ENCODE data around the gene ANKDD1A. TPM values are rescaled to one million over a fixed set of nuclear protein-coding genes. Genes with fewer than 3 reads are reported as not detected.

ANKDD1A gene
- polyA plus RNA-seq, 1 donor, result 6.1 TPM

GRCh38 chr15:64970698-64971097 is 59.0 kb downstream of the ANKDD1A start:
- DNase-seq, result no peak

- no peak for DNase-seq
These were observed 63.7 kb downstream of the ANKDD1A start for GRCh38 chr15:64975390-64975789.

DNA sequence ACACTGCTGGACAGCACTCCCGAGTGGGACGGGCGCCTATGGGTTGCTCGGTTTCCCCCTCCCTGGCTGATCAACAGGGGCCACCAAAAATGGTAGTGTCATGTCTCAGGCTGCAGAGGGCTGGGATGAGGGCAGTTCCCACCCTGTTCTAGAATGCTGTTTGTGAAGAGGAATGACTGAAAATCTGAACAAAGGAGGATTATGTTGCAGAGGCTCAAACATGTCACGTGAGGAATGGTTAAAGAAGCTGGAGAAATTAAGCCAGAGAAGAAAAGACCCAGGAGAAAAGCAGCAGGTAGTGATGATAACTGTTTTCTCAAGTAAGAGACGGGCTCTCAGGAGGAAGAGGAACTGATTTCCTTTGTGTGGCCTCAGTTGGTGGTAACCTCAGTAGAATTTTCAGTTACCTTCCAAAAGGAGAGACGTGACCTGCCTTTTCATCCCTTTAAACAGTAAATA is 67.6 kb downstream of the ANKDD1A start:
- DNase-seq, result no peak

GRCh38 chr15:64981812-64982431 is 70.2 kb downstream of the ANKDD1A start:
- DNase-seq, result no peak

GRCh38 chr15:64982472-64982871 is 70.8 kb downstream of the ANKDD1A start:
- no peak for DNase-seq

GRCh38 chr15:64985366-64986033 is 73.8 kb downstream of the ANKDD1A start:
- DNase-seq, result no peak

- DNase-seq, result no peak
These were observed 75.4 kb downstream of the ANKDD1A start for GRCh38 chr15:64987136-64987535.

DNA sequence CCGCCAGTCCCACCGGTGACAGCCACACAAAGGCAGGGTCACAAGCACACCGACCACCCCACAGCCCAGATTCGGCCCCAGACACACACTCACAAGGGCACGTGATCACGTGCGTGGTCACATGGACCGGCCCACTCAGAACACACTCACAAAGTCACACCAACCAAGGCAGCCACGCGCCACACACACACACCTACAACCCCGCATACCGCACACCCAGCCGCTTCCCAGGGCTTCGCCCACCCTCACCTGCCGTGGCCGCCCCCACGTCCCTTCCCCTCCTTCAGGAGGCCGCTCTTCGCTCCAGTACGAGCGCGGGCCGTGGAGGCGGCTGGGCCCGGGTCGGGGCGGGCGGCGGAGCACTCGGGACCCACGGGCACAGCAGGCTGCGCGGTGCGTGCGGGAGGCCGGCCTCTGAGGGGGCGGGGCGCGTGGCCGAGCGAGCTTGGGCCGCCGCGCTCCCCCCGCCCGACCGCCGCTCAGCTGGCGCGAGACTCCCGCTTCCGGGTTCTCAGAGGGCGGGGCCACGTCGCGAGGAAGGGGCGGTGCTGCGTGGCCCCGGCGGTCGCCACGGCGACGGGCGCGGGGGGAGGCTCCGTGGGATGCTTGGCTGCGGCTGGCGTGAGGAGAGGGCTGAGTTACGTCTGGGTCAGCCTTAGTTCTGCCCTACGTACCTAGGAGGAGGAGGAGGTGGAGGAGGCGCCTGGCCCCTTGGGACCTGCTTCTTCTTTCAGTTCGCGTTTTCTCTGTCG is 77.9 kb downstream of the ANKDD1A start, which contains the start of gene SPG21:
Gene SPG21 (minus strand): TSS at position 499 of the 752 bp plus-strand sequence. CDS start 6,345 bp downstream, outside the sequence.
- peak; percentile 96 for DNase-seq

- no peak for DNase-seq
These were observed 78.4 kb downstream of the ANKDD1A start for GRCh38 chr15:64990168-64990470.

GRCh38 chr15:64991536-64992135 is 79.9 kb downstream of the ANKDD1A start:
- DNase-seq, result peak; percentile 61

DNA sequence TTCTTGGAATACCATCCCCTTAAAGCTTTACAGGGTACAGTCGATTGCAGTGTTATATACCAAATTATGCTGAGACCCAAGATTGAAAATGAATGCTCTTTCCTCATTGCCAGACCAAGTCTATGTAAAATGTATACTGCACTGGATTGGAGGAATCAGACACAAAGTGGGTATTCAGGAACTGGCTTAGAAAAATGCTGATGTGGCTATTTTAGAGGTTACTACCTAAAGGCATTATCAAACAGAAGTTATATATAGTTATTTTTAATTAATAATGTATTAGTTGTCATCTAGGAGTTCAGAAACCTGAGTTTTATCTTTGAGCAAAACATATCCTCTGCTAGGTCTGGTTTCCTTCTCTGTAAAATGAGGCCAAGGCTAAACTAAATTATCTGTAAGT is 81.6 kb downstream of the ANKDD1A start:
- DNase-seq, result no peak

GRCh38 chr15:64997066-64997465 is 85.4 kb downstream of the ANKDD1A start:
- DNase-seq, result no peak

GRCh38 chr15:64997745-64998375 is 86.2 kb downstream of the ANKDD1A start:
- no peak for DNase-seq

GRCh38 chr15:65004993-65005392 is 93.3 kb downstream of the ANKDD1A start:
- DNase-seq, result no peak

GRCh38 chr15:65006876-65007275 is 95.2 kb downstream of the ANKDD1A start:
- DNase-seq, result no peak

Other genes starting within 250 kb of the ANKDD1A start
- gene RBPMS2, start 136.3 kb upstream of the ANKDD1A start, polyA plus RNA-seq (ENCODE audit: insufficient read length), result 4.4 TPM
- 8.6 TPM for gene PIF1, start 86.3 kb upstream of the ANKDD1A start, polyA plus RNA-seq (ENCODE audit: insufficient read length)
- gene PLEKHO2, start 70.0 kb upstream of the ANKDD1A start, polyA plus RNA-seq (ENCODE audit: insufficient read length), result 16.7 TPM
- gene SPG21, start 78.0 kb downstream of the ANKDD1A start, polyA plus RNA-seq (ENCODE audit: insufficient read length), result 75.3 TPM
- 10.3 TPM for gene MTFMT, start 117.7 kb downstream of the ANKDD1A start, polyA plus RNA-seq (ENCODE audit: insufficient read length)
- 2.4 TPM for gene SLC51B, start 133.5 kb downstream of the ANKDD1A start, polyA plus RNA-seq (ENCODE audit: insufficient read length)
- gene RASL12, start 156.1 kb downstream of the ANKDD1A start, polyA plus RNA-seq (ENCODE audit: insufficient read length), result 14.1 TPM
- gene KBTBD13, start 164.8 kb downstream of the ANKDD1A start, polyA plus RNA-seq (ENCODE audit: insufficient read length), result 1.7 TPM
- 6.4 TPM for gene UBAP1L, start 203.3 kb downstream of the ANKDD1A start, polyA plus RNA-seq (ENCODE audit: insufficient read length)
- gene PDCD7, start 221.9 kb downstream of the ANKDD1A start, polyA plus RNA-seq (ENCODE audit: insufficient read length), result 25.7 TPM